HG03066 (cell line): ENCODE data around the gene PTPN7.
"Not testable (repeated sequence)": the region's sequence is repeated elsewhere in the genome, so short reads cannot be mapped to it uniquely, and the experiment has no call there.

ENCODE experiments used
- ATAC-seq: cut with Tn5 transposase; IDR thresholded peaks from one replicate; pipeline ENCODE4 v1.9.1; 2021; ENCODE audit warnings: low read depth; ENCODE audit not compliant: unreplicated experiment

PTPN7 gene

GRCh38 chr1:202189918-202190715 lies 29.7 kb upstream of the PTPN7 start:
- ATAC-seq = no peak

GRCh38 chr1:202189001-202189790 lies 28.8 kb upstream of the PTPN7 start:
- ATAC-seq = no peak

- ATAC-seq = no peak
Measured at GRCh38 chr1:202187697-202188407, 27.4 kb upstream of the PTPN7 start.

GRCh38 chr1:202187041-202187671 lies 26.8 kb upstream of the PTPN7 start:
- ATAC-seq = no peak

GRCh38 chr1:202186327-202186726 lies 25.9 kb upstream of the PTPN7 start:
- ATAC-seq = no peak

GRCh38 chr1:202184750-202185460 lies 24.5 kb upstream of the PTPN7 start:
- no peak for ATAC-seq

- no peak for ATAC-seq
Measured at GRCh38 chr1:202182040-202182877, 21.9 kb upstream of the PTPN7 start.

GRCh38 chr1:202181586-202181985 lies 21.2 kb upstream of the PTPN7 start:
- no peak for ATAC-seq

GRCh38 chr1:202180751-202181139 lies 20.3 kb upstream of the PTPN7 start:
- ATAC-seq = not testable (repeated sequence)

GRCh38 chr1:202179828-202180750 lies 19.7 kb upstream of the PTPN7 start:
- ATAC-seq = no peak

- no peak for ATAC-seq
Measured at GRCh38 chr1:202176949-202177927, 16.8 kb upstream of the PTPN7 start.

- ATAC-seq = no peak
Measured at GRCh38 chr1:202173993-202174392, 13.6 kb upstream of the PTPN7 start.

GRCh38 chr1:202172015-202172355 lies 11.6 kb upstream of the PTPN7 start:
- ATAC-seq = no peak

GRCh38 chr1:202171292-202172014 lies 11.1 kb upstream of the PTPN7 start:
- ATAC-seq = no peak

GRCh38 chr1:202170726-202171125 lies 10.3 kb upstream of the PTPN7 start:
- no peak for ATAC-seq

GRCh38 chr1:202168861-202169260 lies 8.5 kb upstream of the PTPN7 start:
- ATAC-seq = no peak
